ENCODE measurements around the gene RALGPS2.

RALGPS2 gene

GRCh38 chr1:178953034-178953433, 228.0 kb downstream of the RALGPS2 start:
- Histone ChIP-seq H3K4me3 (ENCODE audit: low read depth, low read length) (no peak overlapping the region), H3K27ac (ENCODE audit: extremely low read depth, low read depth, low read length) (no peak overlapping the region), H3K4me1 (ENCODE audit: control insufficient read depth, insufficient read depth, low read length) (no peaks in the 10 kb centered on the region), H3K36me3 (ENCODE audit: control insufficient read depth in 2 of 2, insufficient read depth in 1 of 2, low read length in 2 of 2) (no peaks in the 10 kb centered on the region), H3K9me3 (ENCODE audit: control insufficient read depth, insufficient read depth, low read depth, low read length) (no peaks in the 10 kb centered on the region)
- ChIA-PET POLR2A (interaction anchor here (0.7 kb wide), 1 partner anchor 151 kb away, joined by 5 read pairs; no protein-coding TSS in a partner anchor), CTCF (interaction anchor here (1.0 kb wide), 1 partner anchor 47 kb away, joined by 3 read pairs; no protein-coding TSS in a partner anchor)
- TF ChIP-seq IKZF3 (tag by site-specific recombination; IDR thresholded peaks at IDR 0.05) (no peak), SP3 (tag by site-specific recombination; IDR thresholded peaks at IDR 0.05) (no peak), ZNF776 (tag by site-specific recombination; IDR thresholded peaks at IDR 0.05; ENCODE audit: borderline replicate concordance) (no peak), ZNF292 (tag by site-specific recombination; IDR thresholded peaks at IDR 0.05; ENCODE audit: borderline replicate concordance, low read depth) (no peak), PRDM10 (tag by site-specific recombination; IDR thresholded peaks at IDR 0.05) (no peak), KLF8 (tag by site-specific recombination; IDR thresholded peaks at IDR 0.05) (no peak), ZNF239 (tag by site-specific recombination; IDR thresholded peaks at IDR 0.05) (no peak), ZNF658 (tag by site-specific recombination; IDR thresholded peaks at IDR 0.05) (no peak), PATZ1 (tag by site-specific recombination; IDR thresholded peaks at IDR 0.05) (no peak), WT1 (tag by site-specific recombination; IDR thresholded peaks at IDR 0.05) (no peak), ZNF677 (tag by site-specific recombination; IDR thresholded peaks at IDR 0.05) (no peak), ZNF366 (tag by site-specific recombination; conservative IDR thresholded peaks at IDR 0.05) (no peak), ELK4 (IDR thresholded peaks at IDR 0.05; ENCODE audit: borderline replicate concordance, low read depth, low read length) (no peak), ZNF530 (tag by site-specific recombination; IDR thresholded peaks at IDR 0.05; ENCODE audit: low read depth) (no peak), ZNF394 (tag by site-specific recombination; IDR thresholded peaks at IDR 0.05; ENCODE audit: borderline replicate concordance) (no peak)

GRCh38 chr1:178953538-178954324, 228.7 kb downstream of the RALGPS2 start:
- no peaks in the 10 kb centered on the region for H3K9me3 ChIP-seq (ENCODE audit: control insufficient read depth, insufficient read depth, low read depth, low read length)
- no peak for TF ChIP-seq ZNF549 (tag by site-specific recombination; IDR thresholded peaks at IDR 0.05)
- TF ChIP-seq ZBTB8A (tag by site-specific recombination; IDR thresholded peaks at IDR 0.05) = no peak
- TF ChIP-seq ZNF747 (tag by site-specific recombination; IDR thresholded peaks at IDR 0.05) = no peak
- TF ChIP-seq OVOL3 (tag by site-specific recombination; IDR thresholded peaks at IDR 0.05) = no peak
- no peak for TF ChIP-seq WT1 (tag by site-specific recombination; IDR thresholded peaks at IDR 0.05)
- no peak for TF ChIP-seq ZNF266 (tag by site-specific recombination; IDR thresholded peaks at IDR 0.05; ENCODE audit: low read depth)
- no peak for TF ChIP-seq ZNF23 (tag by site-specific recombination; IDR thresholded peaks at IDR 0.05; ENCODE audit: borderline replicate concordance)
- TF ChIP-seq ZBTB20 (tag by site-specific recombination; IDR thresholded peaks at IDR 0.05) = no peak
- TF ChIP-seq ZNF280D (tag by site-specific recombination; IDR thresholded peaks at IDR 0.05) = no peak
- TF ChIP-seq ZNF510 (tag by site-specific recombination; IDR thresholded peaks at IDR 0.05; ENCODE audit: insufficient replicate concordance) = no peak
- no peak for TF ChIP-seq ZNF701 (tag by site-specific recombination; IDR thresholded peaks at IDR 0.05)
- no peak overlapping the region for H3K27ac ChIP-seq (ENCODE audit: extremely low read depth, low read depth, low read length)
- ChIA-PET CTCF (no interaction called here), POLR2A (interaction anchor here (0.6 kb wide), 1 partner anchor 8 kb away, joined by 6 read pairs; no protein-coding TSS in a partner anchor)
- H3K36me3 ChIP-seq (ENCODE audit: control insufficient read depth in 2 of 2, insufficient read depth in 1 of 2, low read length in 2 of 2) = no peaks in the 10 kb centered on the region
- no peaks in the 10 kb centered on the region for H3K4me1 ChIP-seq (ENCODE audit: control insufficient read depth, insufficient read depth, low read length)
- no peak overlapping the region for H3K4me3 ChIP-seq (ENCODE audit: low read depth, low read length)

All from HEK293 (cell line).